Measurements from ENCODE around the gene TMX1. TPM values are rescaled to one million over a fixed set of nuclear protein-coding genes. Genes with fewer than 3 reads are reported as not detected.
A peak's percentile ranks its signal among the peaks of the same experiment; 100 is the strongest.

TMX1 gene
- total and polyA plus RNA-seq, 2 experiments from 2014 or later = 61.5 to 126 TPM

GRCh38 chr14:51276605-51277004 is 36.6 kb downstream of the TMX1 start:
- Histone ChIP-seq H3K79me2 (replicated peaks; ENCODE audit: insufficient read depth) (no peaks in the 10 kb centered on the region), H3K27me3 (ENCODE audit: insufficient read depth) (no peaks in the 10 kb centered on the region), H3K4me1 (ENCODE audit: insufficient read depth) (peaks cover 8% of the 10 kb centered on the region), H4K20me1 (replicated peaks; ENCODE audit: insufficient read depth) (0 out of 2 replicates have a peak, but pooled peaks cover 9% of the 10 kb centered on the region), H3K4me2 (no peak overlapping the region), H3F3A (replicated peaks; ENCODE audit: low read depth) (no peaks in the 10 kb centered on the region), H3K9me2 (ENCODE audit: insufficient read depth) (no peaks in the 10 kb centered on the region), H3K27ac (ENCODE audit: low read depth) (0 out of 2 replicates have a peak overlapping the region, but pooled peaks have one; percentile 16), H2AFZ (no peak overlapping the region), H3K36me3 (ENCODE audit: insufficient read depth) (peaks cover 5% of the 10 kb centered on the region; the same call in 1 of the 2 replicates), H3K4me3 (no peak overlapping the region)
- Mint-ChIP-seq H3K4me1 (peaks cover 22% of the 10 kb centered on the region), H3K4me3 (no peak overlapping the region), H3K27ac (peak overlapping the region; percentile 66; the same call in 1 of the 2 replicates), H3K27me3 (ENCODE audit: insufficient read depth, low read depth, poor library complexity) (no peaks in the 10 kb centered on the region), H3K36me3 (ENCODE audit: low read depth) (peaks cover 6% of the 10 kb centered on the region; the same call in 2 of the 3 replicates), H3K9me3 (no peaks in the 10 kb centered on the region)
- no peak for DNase-seq (ENCODE audit: low spot score)
- TF ChIP-seq REST (IDR thresholded peaks at IDR 0.05; ENCODE audit: unreplicated experiment) (no peak), EZH2phosphoT487 (IDR thresholded peaks at IDR 0.05; ENCODE audit: unreplicated experiment) (no peak), CTCF (conservative IDR thresholded peaks at IDR 0.05; ENCODE audit: low read depth in 2 of 2) (no peak), ZNF331 (CRISPR knock-in tag; IDR thresholded peaks at IDR 0.05; ENCODE audit: low read depth) (no peak), STAT1 (IDR thresholded peaks at IDR 0.05; ENCODE audit: unreplicated experiment) (no peak), NANOG (IDR thresholded peaks at IDR 0.05; ENCODE audit: borderline replicate concordance) (no peak), ETS1 (IDR thresholded peaks at IDR 0.05) (no peak), POLR2AphosphoS5 (IDR thresholded peaks at IDR 0.05; ENCODE audit: low read depth) (no peak), EZH2 (IDR thresholded peaks at IDR 0.05; ENCODE audit: low read depth, unreplicated experiment) (no peak), ZNF114 (CRISPR knock-in tag; IDR thresholded peaks at IDR 0.05) (no peak), JUNB (IDR thresholded peaks at IDR 0.05; ENCODE audit: unreplicated experiment) (no peak), CREB1 (CRISPR knock-in tag; IDR thresholded peaks at IDR 0.05; ENCODE audit: low read depth) (no peak), ZNF462 (CRISPR knock-in tag; IDR thresholded peaks at IDR 0.05) (no peak)
- no peak for ATAC-seq

Data from GM23338 (cell line).